Mucosa of rectum (tissue), 2 donors: ENCODE results near the gene CXXC5.

ENCODE experiments used
- H3K27ac ChIP-seq, 2 donors: one replicate each; pipeline ENCODE4 v1.7.0; 2013; ENCODE audit warnings: inconsistent platforms in 2 of 2, low read depth in 2 of 2, low read length in 2 of 2
- H3K27me3 ChIP-seq, 2 donors: one replicate each; pipeline ENCODE4 v1.7.0; 2013; ENCODE audit warnings: low read length in 2 of 2; ENCODE audit not compliant: control insufficient read depth in 2 of 2, insufficient read depth in 2 of 2
- H3K36me3 ChIP-seq, 2 donors: one replicate each; pipeline ENCODE4 v1.7.0; 2013; ENCODE audit warnings: low read length in 2 of 2; ENCODE audit not compliant: control insufficient read depth in 2 of 2, insufficient read depth in 2 of 2
- H3K4me1 ChIP-seq, 2 donors: one replicate each; pipeline ENCODE4 v1.7.0; 2013; ENCODE audit warnings: low read length in 2 of 2, mild to moderate bottlenecking in 1 of 2; ENCODE audit not compliant: control insufficient read depth in 2 of 2, insufficient read depth in 2 of 2
- H3K4me3 ChIP-seq, 2 donors: one replicate each; pipeline ENCODE4 v1.7.0; 2013; ENCODE audit warnings: low read length in 2 of 2
- H3K9ac ChIP-seq, 2 donors: one replicate each; pipeline ENCODE4 v1.7.0; 2013; ENCODE audit warnings: low read length in 2 of 2, low read depth in 1 of 2, mild to moderate bottlenecking in 1 of 2
- H3K9me3 ChIP-seq, 2 donors: one replicate each; pipeline ENCODE4 v1.7.0; 2013; ENCODE audit warnings: low read length in 2 of 2; ENCODE audit not compliant: control insufficient read depth in 2 of 2
- donor health status: healthy.
- donor health status: Normal muscosa, but diverticular disease.

CXXC5 gene

DNA sequence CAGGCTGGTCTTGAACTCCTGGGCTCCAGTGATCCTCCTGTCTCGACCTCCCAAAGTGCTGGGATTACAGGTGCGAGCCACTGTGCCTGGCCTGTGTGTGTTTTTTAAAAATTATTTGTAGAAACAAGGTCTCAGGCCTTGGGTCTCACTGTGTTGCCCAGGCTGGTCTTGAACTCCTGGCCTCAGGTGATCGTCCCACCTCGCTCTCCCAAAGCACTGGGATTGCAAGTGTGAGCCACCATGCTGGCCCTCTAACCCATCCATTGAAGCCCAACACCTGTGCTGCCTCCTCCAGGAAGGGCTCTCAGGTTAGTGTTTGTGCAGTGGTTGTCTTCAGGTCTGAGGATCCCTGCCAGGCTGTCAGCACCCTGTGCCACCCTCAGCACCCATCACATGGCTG is 56.6 kb downstream of the CXXC5 start:
- no peak overlapping the region for H3K9ac ChIP-seq

GRCh38 chr5:139705191-139705590 is 57.0 kb downstream of the CXXC5 start:
- Histone ChIP-seq H3K36me3 (no peaks in the 10 kb centered on the region), H3K4me1 (peaks cover 18 to 20% of the 10 kb centered on the region in 2 donors), H3K9me3 (no peaks in the 10 kb centered on the region)

More for the DNA sequence above, 56.6 kb downstream of the CXXC5 start:
- Histone ChIP-seq H3K4me3 (no peak overlapping the region), H3K27me3 (peaks cover 0 to 2% of the 10 kb centered on the region in 2 donors), H3K36me3 (no peaks in the 10 kb centered on the region), H3K4me1 (peaks cover 17 to 20% of the 10 kb centered on the region in 2 donors), H3K27ac (no peak overlapping the region), H3K9me3 (no peaks in the 10 kb centered on the region)

DNA sequence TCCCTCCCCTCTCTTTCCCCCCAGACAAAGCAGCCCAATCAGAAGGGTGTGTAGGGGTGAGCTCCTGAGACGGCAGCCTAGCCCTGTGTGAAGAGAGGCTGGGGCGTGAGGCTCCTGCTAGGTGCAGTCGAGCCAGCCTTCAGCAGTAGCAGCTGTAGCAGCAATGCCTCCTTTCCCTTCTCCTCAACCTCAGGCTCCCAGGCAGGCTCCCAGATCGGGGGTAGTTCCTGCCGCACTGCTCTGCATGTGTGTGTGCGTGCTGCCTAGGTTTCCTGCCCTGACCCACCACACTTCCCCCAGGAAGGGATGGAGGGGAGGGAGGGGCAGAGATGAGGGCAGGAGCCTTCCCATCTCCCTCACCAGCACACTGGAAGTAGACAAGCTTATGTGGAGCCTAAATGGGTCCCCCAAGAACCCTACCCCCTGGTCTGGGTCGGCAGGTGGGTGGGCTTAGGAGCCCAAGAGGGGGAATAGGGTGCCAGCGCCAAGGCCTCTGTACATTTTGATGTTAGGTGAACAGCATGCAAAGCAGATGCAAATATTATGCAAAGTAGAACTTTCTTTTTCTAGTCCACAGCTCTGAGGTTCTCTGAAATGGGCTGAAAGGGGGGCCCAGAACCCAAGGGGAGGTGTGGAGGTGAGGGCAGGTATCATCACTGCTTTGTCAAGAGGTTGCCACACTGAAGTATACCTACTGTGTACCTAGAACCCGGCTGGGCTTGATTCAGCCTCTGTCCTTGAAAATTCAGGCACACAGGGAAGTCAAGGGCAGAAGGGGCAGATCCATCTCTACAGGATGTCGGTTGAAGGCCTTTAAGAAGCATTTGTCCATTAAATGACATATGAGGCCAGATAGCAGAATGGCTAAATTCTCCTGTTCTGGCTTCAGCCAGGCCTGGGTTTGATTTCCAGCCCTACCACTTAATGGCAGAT is 57.8 kb downstream of the CXXC5 start:
- peaks cover 16 to 19% of the 10 kb centered on the region in 2 donors for H3K4me1 ChIP-seq
- H3K4me3 ChIP-seq, result no peak overlapping the region
- H3K36me3 ChIP-seq, result no peaks in the 10 kb centered on the region
- H3K9ac ChIP-seq, result no peak overlapping the region
- H3K27me3 ChIP-seq, result peaks cover 3 to 7% of the 10 kb centered on the region in 2 donors
- H3K9me3 ChIP-seq, result no peaks in the 10 kb centered on the region
- no peak overlapping the region for H3K27ac ChIP-seq

More at GRCh38 chr5:139705191-139705590, 57.0 kb downstream of the CXXC5 start:
- H3K4me3 ChIP-seq, result no peak overlapping the region
- no peak overlapping the region for H3K9ac ChIP-seq
- H3K27me3 ChIP-seq, result peaks cover 0 to 2% of the 10 kb centered on the region in 2 donors
- H3K27ac ChIP-seq, result no peak overlapping the region

DNA sequence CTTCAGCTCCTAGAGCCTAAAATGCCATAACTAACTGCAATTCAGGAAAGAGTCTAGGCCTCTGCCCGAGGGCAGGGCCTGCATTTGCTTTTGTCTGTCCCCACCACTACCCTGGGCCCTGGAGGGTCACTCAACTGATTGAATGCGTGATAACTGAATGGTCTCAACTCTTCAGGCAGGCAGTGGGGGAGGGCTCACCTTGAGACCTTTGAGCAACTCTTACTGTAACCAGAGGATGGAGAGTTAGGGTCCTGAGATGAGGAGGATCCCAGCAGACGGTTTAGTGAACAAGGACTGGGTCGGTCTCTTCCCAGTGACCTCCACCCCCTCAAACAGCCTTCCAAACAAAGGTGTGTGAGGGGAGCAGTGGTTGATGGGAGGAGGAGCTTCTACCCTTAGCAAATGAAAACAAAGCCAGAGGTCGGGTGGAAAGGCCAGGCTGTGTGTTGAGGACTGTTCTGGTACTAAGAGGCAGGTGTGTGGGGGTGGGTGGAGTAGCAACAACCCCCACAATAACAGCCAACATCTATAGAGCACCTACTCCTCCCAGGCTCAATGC is 59.4 kb downstream of the CXXC5 start:
- H3K9ac ChIP-seq, result no peak overlapping the region
- no peak overlapping the region for H3K27ac ChIP-seq
- H3K4me1 ChIP-seq, result peaks cover 18 to 21% of the 10 kb centered on the region in 2 donors
- no peaks in the 10 kb centered on the region for H3K9me3 ChIP-seq
- no peak overlapping the region for H3K4me3 ChIP-seq
- H3K36me3 ChIP-seq, result no peaks in the 10 kb centered on the region
- H3K27me3 ChIP-seq, result peaks cover 12 to 19% of the 10 kb centered on the region in 2 donors

- Histone ChIP-seq H3K27ac (no peak overlapping the region), H3K9ac (no peak overlapping the region), H3K9me3 (no peaks in the 10 kb centered on the region), H3K36me3 (no peaks in the 10 kb centered on the region), H3K4me1 (peaks cover 18 to 21% of the 10 kb centered on the region in 2 donors), H3K27me3 (peaks cover 14 to 23% of the 10 kb centered on the region in 2 donors), H3K4me3 (no peak overlapping the region)
Observed at GRCh38 chr5:139708434-139708861, 60.3 kb downstream of the CXXC5 start.

DNA sequence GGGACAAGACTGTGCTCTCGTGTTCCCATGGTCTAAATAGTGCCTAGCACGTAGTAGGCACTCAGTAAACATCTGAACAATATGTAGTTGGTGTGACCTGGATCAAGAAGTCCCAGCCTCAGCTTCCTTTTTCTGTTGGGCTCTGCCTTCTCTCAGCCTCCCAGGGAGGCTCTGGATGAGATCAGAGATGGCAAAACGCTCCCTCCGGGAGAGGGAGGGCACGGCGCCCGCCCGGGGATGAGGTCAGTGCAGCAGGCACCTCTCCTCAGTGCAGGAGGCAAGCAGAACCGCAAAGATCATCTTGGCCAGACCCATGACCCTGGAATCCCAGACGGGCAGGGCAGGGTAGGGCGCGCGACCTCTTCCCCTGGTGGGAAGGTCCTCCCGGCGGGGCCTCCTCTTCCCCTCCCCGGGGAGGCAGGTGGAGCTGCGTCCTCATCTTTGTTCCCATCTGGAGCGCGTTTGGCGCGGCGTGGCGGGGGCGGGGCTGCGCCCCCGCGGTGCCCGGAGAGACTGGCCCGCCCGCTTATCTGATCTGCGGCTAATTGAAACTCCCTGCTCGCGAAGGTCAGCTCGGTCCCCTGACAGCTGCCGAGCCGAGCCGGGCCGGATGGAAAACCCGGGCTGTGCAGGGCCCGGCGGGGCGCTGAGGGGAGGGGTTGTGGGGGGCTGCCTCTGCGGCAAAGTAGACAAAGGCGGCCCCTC is 60.9 kb downstream of the CXXC5 start:
- no peaks in the 10 kb centered on the region for H3K9me3 ChIP-seq
- H3K4me3 ChIP-seq, result peak overlapping the region; percentile 3 to 4
- H3K27me3 ChIP-seq, result peaks cover 14 to 23% of the 10 kb centered on the region in 2 donors
- peak overlapping the region; percentile 13 to 58 for H3K27ac ChIP-seq
- H3K4me1 ChIP-seq, result peaks cover 18 to 21% of the 10 kb centered on the region in 2 donors
- peak overlapping the region in 1 of 2 donors; percentile 1 for H3K9ac ChIP-seq
- no peaks in the 10 kb centered on the region for H3K36me3 ChIP-seq

DNA sequence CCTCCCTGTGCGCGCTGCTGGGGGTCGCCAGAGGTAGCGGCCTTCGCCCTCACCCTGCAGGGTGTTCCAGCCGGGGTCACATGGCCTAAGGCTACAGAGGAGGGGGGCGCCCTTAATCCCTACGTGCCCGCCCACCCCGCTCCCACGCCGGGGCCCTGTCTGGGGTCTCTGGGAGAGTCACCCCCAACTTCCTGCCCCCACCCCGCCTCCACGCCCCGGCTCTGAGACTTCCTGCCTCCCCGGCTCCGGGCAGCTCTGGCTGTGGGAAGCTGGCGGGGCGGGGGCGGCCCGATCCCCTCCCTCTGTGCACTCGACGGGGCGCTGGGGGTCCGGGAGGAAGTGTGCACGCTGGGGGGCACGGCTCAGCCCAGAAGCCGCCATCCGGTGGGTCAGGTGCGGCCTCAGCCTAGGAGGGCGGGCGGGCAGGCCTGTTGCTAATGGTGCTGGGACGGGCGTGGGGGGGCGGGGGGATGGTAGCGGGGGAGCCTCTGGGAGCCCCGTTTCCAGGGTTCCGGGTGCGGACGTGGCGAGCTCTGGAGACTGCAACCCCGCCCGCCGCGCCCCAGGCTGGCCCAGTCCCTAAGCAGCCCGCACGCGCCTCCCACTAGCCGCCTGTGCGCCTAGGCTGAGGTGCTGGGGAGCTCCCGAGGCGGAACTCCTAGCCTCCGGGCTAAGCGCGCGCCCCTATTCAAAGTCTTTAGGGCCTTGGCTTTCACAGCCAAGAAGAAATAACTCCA is 61.6 kb downstream of the CXXC5 start:
- Histone ChIP-seq H3K27ac (peak overlapping the region; percentile 58), H3K9me3 (no peaks in the 10 kb centered on the region), H3K4me1 (peaks cover 18 to 21% of the 10 kb centered on the region in 2 donors), H3K27me3 (peaks cover 14 to 23% of the 10 kb centered on the region in 2 donors), H3K9ac (peak overlapping the region in 1 of 2 donors; percentile 1), H3K4me3 (peak overlapping the region; percentile 3 to 4), H3K36me3 (no peaks in the 10 kb centered on the region)

- Histone ChIP-seq H3K9ac (no peak overlapping the region), H3K27me3 (peaks cover 14 to 23% of the 10 kb centered on the region in 2 donors), H3K36me3 (no peaks in the 10 kb centered on the region), H3K4me1 (peaks cover 18 to 21% of the 10 kb centered on the region in 2 donors), H3K4me3 (peak overlapping the region; percentile 43 to 48), H3K27ac (peak overlapping the region; percentile 58), H3K9me3 (no peaks in the 10 kb centered on the region)
Observed at GRCh38 chr5:139710319-139711066, 62.3 kb downstream of the CXXC5 start.
